ENCODE data around the gene MGLL.
"Not testable (repeated sequence)": the region's sequence is repeated elsewhere in the genome, so short reads cannot be mapped to it uniquely, and the experiment has no call there.

Gene MGLL

GRCh38 chr3:127718916-127719290, 103.4 kb downstream of the MGLL start:
- DNase-seq, result no peak

- DNase-seq, result no peak
Measured at GRCh38 chr3:127718245-127718915, 103.9 kb downstream of the MGLL start.

GRCh38 chr3:127717357-127718244, 104.7 kb downstream of the MGLL start:
- no peak for DNase-seq

GRCh38 chr3:127716384-127716783, 105.9 kb downstream of the MGLL start:
- no peak for DNase-seq

- no peak for DNase-seq
Measured at GRCh38 chr3:127715532-127715931, 106.8 kb downstream of the MGLL start.

- DNase-seq, result no peak
Measured at GRCh38 chr3:127714866-127715265, 107.4 kb downstream of the MGLL start.

- DNase-seq, result no peak
Measured at GRCh38 chr3:127714125-127714571, 108.2 kb downstream of the MGLL start.

- no peak for DNase-seq
Measured at GRCh38 chr3:127712881-127713771, 109.2 kb downstream of the MGLL start.

GRCh38 chr3:127712461-127712860, 109.9 kb downstream of the MGLL start:
- no peak for DNase-seq

GRCh38 chr3:127711896-127712295, 110.4 kb downstream of the MGLL start:
- no peak for DNase-seq

GRCh38 chr3:127711021-127711695, 111.2 kb downstream of the MGLL start:
- no peak for DNase-seq

GRCh38 chr3:127710155-127710941, 112.0 kb downstream of the MGLL start:
- DNase-seq, result no peak

- DNase-seq, result no peak
Measured at GRCh38 chr3:127709320-127710060, 112.8 kb downstream of the MGLL start.

GRCh38 chr3:127708837-127709236, 113.5 kb downstream of the MGLL start:
- DNase-seq, result no peak

GRCh38 chr3:127707851-127708411, 114.4 kb downstream of the MGLL start:
- no peak for DNase-seq

GRCh38 chr3:127706785-127707351, 115.4 kb downstream of the MGLL start:
- no peak for DNase-seq

- DNase-seq, result no peak
Measured at GRCh38 chr3:127706312-127706711, 116.0 kb downstream of the MGLL start.

- not testable (repeated sequence) for DNase-seq
Measured at GRCh38 chr3:127704840-127705239, 117.5 kb downstream of the MGLL start.

GRCh38 chr3:127702151-127702578, 120.2 kb downstream of the MGLL start:
- DNase-seq, result no peak

GRCh38 chr3:127701280-127701911, 120.9 kb downstream of the MGLL start:
- no peak for DNase-seq
